ENCODE results near the gene BACH2.

GRCh38 chr6:89936177-89936576 is 360.5 kb downstream of the BACH2 start:
- TF ChIP-seq EZH2 (IDR thresholded peaks at IDR 0.05; ENCODE audit: insufficient read depth, poor library complexity, severe bottlenecking), result no peak
- no peak for TF ChIP-seq EZH2phosphoT487 (IDR thresholded peaks at IDR 0.05; ENCODE audit: insufficient read depth, low read depth)

All from GM23248 (cell line).